ENCODE data around the gene RFLNA. TPM values are rescaled to one million over a fixed set of nuclear protein-coding genes. Genes with fewer than 3 reads are reported as not detected.

RFLNA gene
- total RNA-seq, 2 donors from 2014 or later: not detected

GRCh38 chr12:124364543-124364942 is 69.7 kb downstream of the RFLNA start:
- no peak for ATAC-seq
- no peak for DNase-seq (ENCODE audit: low spot score)
- Mint-ChIP-seq H3K36me3 (no peaks in the 10 kb centered on the region), H3K9me3 (no peaks in the 10 kb centered on the region), H3K27me3 (no peaks in the 10 kb centered on the region), H3K4me1 (ENCODE audit: low read depth in 2 of 2) (peaks cover 0 to 12% of the 10 kb centered on the region in 2 donors), H3K4me3 (no peak overlapping the region), H3K27ac (no peak overlapping the region)

Data from natural killer cell treated with Interleukin-12 subunit alpha and Interleukin-12 subunit beta and Interleukin-15 and Interleukin-18, amount 100 ng/mL, for 72 hours (primary cell).